ENCODE data around the gene IGSF9B. TPM values are rescaled to one million over a fixed set of nuclear protein-coding genes. Genes with fewer than 3 reads are reported as not detected.

IGSF9B gene
- total RNA-seq, 1 donor from 2014 or later: 6.9 TPM

DNA sequence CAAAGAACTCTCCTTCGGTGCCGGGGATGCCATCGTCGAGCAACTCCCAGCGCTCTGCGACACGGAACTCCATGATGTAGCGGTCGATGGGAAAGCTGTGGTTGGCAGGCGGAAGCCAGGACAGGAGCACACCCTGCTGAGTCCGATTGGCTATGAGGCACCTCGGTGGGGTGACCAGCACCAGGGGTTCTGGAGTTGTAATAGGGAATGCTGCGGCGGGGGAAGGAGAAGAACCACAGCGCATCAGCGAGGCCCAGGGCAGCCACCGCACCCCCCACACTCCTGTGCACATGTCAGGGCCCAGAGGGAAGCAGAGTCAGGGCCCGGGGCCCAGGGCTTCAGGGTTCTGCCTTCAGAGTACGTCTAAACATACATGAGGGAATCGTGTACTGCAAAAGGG is 31.0 kb downstream of the IGSF9B start:
- no peak for DNase-seq (ENCODE audit: low spot score in 2 of 2)
- FAIRE-seq: no peak

DNA sequence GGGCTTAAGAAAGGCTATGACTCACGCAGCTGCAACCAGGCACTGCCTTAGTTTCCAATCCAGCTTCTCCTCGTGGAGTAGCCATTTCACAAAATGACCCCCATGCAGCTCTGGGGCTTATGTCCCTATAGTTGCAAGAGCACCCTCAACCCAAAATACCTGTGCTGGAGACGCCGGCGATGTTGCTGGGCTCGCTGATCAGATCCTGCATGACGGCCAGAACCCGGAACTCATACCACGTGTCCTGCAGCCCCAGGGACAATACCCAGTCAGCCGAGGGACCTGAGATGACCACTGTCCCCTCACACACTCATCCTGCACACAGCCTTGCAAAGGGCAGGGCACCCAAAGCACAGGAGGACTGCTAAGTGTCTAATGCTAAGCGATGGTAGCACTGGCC is 32.1 kb downstream of the IGSF9B start:
- DNase-seq (ENCODE audit: low spot score in 2 of 2): no peak
- no peak for FAIRE-seq

- FAIRE-seq (no peak), DNase-seq (ENCODE audit: low spot score in 2 of 2) (no peak)
Measured at GRCh38 chr11:133922078-133922870, 34.5 kb downstream of the IGSF9B start.

DNA sequence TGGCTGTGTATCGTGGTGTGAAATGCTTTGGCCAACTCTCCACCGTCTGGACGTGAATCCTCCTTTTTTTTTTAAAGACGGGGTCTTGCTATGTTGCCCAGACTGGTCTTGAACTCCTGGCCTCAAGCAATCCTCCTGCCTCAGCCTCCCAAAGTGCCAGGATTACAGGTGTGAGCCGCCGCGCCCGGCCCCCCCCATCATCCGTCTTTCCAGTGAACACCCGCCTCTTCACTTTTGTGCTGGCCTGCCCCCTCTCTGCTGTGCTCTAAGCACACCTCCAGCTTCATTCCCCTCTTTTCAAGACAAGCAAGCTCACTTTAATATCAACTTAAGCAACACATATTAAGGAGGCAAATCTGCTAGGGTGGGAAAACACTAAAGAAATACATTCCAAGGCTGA is 35.3 kb downstream of the IGSF9B start:
- DNase-seq (ENCODE audit: low spot score in 2 of 2): no peak
- no peak for FAIRE-seq

DNA sequence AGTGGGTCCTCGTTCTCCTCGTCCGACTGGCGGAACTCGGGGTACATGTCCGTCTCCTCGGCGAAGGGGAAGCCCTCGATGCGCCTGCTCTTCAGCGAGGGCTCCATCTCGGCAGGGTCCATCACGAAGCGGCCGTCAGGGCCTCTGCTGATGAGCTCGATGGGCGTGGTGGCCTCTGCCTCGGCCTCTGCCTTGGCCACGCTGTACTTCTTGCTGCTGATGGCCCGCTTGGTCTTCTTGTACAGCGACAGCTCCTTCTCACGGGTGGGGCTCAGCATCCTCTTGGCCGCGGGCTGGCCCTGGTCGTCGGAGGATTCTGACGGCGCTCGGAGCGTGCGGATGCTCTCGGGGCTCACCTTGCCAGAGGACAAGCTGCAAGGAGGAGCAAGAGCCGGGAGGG is 35.7 kb downstream of the IGSF9B start:
- FAIRE-seq (no peak), DNase-seq (ENCODE audit: low spot score in 2 of 2) (no peak)

DNA sequence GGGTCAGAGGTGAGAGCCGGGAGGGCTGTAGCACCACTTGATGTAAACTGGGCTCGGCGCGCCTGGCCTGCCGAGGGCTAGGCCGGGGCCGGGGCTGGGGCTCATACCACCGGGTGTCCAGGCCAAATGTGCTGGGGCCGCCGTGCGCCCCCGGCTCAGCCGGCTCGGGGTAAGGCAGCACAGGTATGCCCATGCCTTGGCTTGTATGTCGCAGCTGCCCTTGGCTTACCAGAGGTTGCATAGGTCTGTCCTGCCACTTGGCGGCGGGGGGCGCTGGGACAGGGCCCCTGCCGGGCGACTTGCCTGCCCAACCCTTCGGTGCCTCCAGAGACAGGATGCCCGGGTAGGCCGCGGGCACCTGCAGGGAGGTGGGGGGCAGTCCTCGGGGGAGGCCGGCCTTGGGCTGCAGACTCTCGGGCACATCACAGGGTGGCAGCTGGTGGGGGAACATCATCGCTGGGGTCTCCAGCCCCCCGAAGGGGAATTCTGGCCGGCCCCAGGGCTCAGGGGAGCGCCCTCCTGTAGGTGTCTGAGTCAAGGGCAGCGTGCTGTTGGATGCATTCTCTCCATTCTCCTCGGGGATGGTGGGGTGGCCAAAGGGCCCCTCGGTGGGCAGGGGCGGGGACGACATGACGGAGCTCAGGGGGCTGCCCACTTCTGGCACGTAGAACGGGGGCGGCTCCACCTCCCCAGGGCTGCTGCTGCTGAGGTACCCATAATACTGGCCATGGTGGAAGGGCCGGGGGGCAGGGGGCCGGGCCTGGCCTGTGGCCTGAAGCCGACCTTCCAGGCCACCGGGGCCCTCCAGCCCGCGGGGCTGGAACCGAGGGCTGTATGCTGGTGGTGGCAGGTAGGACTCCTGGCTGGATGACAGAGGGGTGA is 36.4 kb downstream of the IGSF9B start:
- DNase-seq (ENCODE audit: low spot score in 2 of 2) (no peak), FAIRE-seq (no peak)

DNA sequence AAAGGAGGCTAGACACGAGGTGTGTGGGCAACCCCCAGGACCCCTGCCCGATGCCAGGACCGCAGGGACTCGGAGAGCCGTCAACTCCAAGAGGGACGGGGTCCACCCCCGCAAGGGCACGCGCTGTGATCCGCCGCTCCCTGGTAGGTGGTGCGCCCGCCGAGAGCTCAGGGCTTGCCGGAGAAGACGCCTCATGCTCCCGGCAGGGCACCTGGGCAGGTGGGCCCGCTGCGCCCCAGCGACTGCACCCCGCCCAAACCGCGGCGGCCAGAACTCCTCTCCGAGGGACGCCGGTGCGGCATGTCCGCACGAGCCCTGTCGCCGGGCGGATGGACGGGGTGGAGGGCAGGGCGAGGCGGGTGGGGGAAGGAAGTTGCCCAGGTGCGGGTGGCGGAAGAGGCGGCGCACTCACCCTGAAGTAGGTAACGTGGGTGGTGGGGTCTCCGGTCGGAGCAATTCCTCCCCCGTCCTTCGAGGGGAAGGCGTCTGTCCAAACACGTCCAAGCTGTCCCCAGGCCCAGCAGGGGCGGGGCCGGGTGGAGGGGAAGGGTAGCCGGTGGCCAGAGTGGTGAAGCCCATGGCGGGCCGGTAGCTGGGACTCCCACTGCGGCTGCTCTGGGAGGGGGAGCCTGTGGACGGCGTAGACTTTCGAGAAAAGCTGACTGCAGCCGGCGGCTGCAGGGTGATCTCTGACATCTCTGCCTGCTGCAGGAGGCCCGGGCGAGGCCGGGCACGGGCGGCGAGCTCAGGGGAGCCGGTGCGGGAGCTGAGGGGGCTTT is 37.2 kb downstream of the IGSF9B start:
- FAIRE-seq: no peak
- no peak for DNase-seq (ENCODE audit: low spot score in 2 of 2)

DNA sequence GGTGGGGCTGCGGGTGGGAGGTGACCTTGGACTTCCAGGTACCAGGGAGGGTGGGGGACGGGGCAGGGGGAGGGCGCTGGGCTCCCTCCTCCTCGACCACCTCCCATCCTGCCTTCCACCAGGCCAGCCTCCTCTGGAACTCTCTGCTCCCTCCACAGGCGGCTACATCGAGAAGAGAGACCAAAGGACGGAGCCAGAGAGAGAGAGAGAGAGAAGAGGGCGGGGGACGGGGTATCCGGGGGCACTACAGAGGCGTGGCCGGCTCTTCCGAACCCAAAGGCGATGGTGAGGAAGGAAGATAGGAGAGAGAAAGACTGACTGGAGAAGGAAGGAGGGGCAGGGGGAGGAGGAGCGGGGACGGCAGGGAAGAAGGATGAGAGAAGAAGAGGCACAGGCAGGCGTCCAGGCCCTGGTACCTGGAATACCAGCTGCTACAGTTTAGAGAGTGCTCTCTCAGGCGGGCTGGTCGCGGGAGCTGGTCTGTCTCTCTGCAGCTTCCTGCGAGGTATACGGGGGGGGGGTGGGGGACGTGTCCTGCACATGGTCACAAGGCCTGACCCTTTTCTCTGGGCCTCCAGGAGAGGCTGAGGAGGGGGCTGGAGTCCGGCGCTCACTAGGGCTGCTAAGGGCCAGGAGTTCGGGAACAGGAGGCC is 38.0 kb downstream of the IGSF9B start:
- no peak for DNase-seq (ENCODE audit: low spot score in 2 of 2)

GRCh38 chr11:133917921-133918607 is 38.7 kb downstream of the IGSF9B start:
- FAIRE-seq (no peak), DNase-seq (ENCODE audit: low spot score in 2 of 2) (no peak)

More for the DNA sequence above, 38.0 kb downstream of the IGSF9B start:
- FAIRE-seq: no peak

DNA sequence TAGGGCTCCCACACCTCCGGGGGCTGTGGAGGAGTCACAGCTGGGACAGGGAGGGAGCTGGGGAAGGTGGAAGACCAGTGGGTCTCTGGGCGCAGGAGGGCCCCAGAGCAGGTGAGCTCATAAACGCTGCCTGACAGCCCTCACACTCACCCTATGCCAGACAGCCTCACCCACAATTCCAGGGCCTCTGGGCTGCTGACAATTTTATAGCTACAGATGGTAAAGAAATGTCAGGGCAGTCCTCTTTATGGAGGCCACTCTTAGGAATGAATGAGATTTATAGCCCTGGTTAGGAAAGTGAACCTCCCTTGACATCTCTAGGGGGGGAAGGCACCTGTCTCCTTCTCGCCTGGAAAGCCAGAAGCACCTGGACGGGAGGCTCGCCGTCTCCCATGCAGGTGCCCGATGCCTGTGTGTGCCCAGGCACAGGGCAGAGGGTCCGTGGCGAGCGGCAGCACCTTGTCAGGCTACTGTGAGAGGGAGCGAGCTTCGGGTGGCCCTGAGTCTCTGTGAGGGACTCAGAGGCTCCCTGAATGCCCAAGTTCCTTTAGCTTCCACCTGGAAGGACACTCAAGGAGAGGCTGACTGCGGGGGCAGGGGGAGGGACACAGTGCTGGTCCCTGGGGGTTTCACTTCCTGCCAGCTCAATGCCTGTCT is 39.9 kb downstream of the IGSF9B start:
- DNase-seq (ENCODE audit: low spot score in 2 of 2): no peak

DNA sequence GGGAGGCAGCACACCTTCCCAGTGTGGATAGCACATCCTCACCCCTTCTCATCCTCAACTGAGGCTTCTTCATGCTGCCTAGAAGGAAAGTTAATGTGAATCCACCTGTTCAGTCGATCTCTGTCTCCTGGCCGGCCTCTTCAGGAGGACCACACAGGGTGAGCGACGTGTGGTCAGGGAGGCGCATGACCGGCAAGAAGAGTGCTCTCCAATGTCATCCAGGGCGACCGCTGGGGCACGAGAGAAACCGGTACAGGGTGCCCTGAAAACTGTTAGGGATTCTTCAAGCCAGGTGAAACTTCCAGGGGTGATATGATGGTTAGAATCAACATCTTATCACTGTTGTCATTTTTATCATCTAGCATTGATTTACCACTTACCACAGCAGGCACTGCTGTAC is 43.0 kb downstream of the IGSF9B start:
- DNase-seq (ENCODE audit: low spot score in 2 of 2) (no peak), FAIRE-seq (no peak)

More for the DNA sequence above, 39.9 kb downstream of the IGSF9B start:
- FAIRE-seq: no peak

- FAIRE-seq: no peak
Measured at GRCh38 chr11:133911171-133911570, 45.6 kb downstream of the IGSF9B start.

GRCh38 chr11:133910101-133910500 is 46.7 kb downstream of the IGSF9B start:
- DNase-seq (ENCODE audit: low spot score in 2 of 2): no peak
- FAIRE-seq: no peak

More at GRCh38 chr11:133911171-133911570, 45.6 kb downstream of the IGSF9B start:
- DNase-seq (ENCODE audit: low spot score in 2 of 2): no peak

DNA sequence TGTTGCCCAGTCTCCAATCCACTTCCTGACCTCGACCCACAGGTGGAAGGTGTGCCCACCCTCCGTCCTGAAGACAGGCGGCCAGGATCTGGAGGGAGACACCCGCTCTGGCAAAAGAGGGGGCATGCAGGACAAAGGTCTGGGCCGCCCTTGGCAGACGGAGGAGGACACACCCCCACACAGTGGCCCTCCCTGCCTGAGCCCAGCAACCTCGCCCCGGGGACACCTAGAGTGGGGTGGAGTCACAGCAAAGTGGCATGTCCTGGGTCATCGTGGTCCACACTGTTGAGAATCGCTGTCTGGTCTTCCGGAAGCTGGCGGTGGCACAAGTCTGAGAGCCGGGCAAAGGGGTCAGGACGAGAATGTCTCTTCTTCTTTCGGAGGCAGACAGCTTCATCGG is 47.9 kb downstream of the IGSF9B start:
- DNase-seq (ENCODE audit: low spot score in 2 of 2): no peak
- no peak for FAIRE-seq

DNA sequence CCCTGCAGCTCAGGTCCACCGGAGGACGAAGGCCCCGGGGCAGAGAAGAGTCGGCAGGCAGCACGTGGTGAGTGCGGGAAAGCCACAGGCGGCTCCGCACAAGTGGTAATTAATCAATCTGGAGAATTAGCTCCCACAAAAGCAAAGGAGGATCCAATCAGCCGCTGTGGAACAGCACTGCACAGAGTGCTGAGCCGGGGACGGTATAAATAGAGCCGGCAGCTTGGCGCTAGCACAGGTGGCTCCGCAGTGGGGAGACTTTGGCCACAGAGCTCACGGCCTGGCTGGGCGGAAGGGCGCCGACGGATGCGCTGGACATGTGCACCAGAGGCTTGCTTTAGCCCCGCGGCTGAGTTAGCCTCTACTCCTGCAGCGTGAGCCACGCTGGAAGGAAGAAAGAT is 48.9 kb downstream of the IGSF9B start:
- FAIRE-seq: no peak
- DNase-seq (ENCODE audit: low spot score in 2 of 2): no peak

- FAIRE-seq (no peak), DNase-seq (ENCODE audit: low spot score in 2 of 2) (no peak)
Measured at GRCh38 chr11:133907216-133907615, 49.6 kb downstream of the IGSF9B start.

DNA sequence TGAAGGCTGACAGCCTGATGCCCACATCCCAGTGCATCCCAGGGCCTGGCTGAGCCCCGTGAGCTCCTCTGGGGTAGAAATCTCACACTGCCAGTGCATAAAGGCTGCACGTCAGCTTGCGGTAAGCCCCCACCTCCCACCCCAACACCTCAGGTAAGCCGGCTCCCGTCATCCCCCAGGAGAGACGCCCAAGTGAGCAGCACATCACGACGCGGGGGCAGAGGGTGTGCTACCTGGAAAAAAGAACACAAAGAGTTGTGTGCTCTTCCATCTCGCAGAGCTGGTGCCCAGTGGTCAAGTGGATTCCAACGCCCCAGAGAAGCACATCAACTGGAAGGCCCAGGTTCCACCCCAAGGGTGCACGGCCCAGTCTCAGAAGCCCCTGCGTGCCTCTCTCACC is 50.0 kb downstream of the IGSF9B start:
- FAIRE-seq: no peak
- no peak for DNase-seq (ENCODE audit: low spot score in 2 of 2)

DNA sequence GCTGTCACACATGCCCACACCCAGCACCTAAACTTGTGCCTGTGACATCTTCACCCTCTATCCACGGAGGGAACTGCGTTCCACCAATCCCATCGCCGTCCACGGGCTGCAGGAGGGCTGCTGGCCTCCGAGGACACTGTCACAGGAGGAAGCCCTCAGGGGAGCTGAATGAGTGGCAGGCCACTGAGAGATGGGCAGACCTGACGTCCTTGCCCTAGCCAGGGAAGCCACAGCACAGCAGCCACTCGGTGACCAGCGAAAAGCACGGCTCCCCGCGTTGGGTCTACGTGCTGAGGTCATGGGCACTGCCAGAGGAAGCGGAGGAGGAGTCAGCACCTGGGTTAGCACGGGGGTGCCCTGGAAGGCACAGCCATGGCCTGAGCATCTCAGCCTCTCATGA is 50.5 kb downstream of the IGSF9B start:
- DNase-seq (ENCODE audit: low spot score in 2 of 2): no peak
- no peak for FAIRE-seq

DNA sequence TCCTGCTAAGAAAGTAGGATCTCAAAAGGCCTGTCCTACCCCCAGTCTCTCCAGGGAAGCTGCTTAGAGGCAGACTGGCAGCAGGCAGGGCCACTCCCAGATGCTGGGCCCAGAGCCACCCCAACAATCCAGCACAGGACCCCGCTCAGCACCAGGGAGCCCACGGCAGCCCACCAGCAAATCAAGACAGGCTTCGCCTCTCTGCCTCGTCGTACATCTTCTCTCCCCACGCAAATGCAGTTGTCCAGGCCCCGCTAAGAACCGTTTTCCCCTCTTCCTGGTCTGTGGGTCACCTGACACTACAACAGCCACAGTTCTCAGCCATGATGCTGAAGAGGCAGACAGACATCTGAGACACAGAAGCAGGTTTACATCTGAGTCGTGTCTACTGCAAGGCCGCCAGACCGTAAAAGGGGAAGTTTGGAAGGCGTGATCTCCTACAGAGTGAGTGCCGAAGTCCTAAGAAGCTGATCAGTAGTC is 51.1 kb downstream of the IGSF9B start:
- FAIRE-seq (no peak), DNase-seq (ENCODE audit: low spot score in 2 of 2) (no peak)

Data from frontal cortex (tissue), 4 donors.